NCI-H2029 treated with DMSO at 0.1 percent for 48 hours (cell line): ENCODE data around the gene KRTAP3-2.

Experiments used
- DNase-seq: peaks from one replicate; lab custom pipeline; 2025; lab: John Stamatoyannopoulos, UW

KRTAP3-2 gene

DNA sequence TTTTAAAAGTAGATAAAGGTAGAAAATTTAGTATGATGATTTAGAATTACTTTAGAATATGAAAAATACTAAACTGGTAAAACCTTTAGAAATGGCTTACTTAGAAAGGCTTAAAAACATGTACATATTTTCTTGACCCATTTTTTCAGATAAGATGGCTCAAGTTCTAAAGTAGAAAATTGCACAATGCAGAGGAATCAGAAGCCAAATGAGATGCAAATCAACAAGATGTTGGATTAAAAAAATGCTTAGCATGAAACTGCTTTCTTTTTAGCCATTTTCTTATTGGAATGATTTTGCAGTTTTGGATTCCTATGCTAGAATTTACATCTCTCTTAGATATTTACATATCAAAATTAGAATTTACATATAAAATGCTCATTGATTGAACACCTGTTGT lies 10.7 kb upstream of the KRTAP3-2 start:
- DNase-seq = no peak

DNA sequence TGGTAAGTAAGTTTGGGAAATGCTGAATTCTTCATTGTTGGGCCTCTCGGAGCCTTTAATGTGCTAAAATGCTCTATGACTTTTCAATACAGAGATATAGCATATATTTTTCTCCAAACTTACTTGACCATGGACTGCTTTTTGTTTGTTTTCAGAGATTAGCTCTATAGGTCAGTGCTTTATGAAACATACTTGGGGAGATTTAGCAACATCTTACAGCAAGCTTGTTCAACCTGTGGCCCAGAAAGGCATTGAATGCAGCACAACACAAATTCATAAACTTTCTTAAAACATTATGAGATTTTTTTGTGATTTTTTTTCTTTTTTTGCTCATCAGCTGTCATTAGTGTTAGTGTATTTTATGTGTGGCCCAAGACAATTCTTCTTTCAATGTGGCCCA lies 10.2 kb upstream of the KRTAP3-2 start:
- DNase-seq = no peak

DNA sequence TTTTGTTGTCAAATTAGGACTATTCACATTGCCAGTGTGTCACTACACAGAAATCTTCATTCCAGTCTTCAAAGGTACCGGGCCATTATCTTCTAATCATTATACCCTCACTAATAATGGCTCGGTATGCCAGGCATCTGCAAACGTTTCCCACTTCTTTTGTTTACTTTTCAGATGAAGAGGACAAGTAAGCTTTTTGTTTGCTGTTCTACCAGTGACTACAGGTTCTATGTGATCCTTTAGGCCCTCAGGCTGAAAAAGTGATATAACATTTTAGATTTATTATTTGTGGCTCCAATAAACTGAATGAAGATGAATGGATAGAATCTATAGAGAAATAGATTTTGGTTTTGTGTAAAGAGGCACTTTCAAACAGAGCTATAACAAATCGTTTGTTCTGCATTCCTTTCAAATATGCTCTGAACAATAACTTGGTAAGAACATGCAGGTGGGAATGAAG lies 9.6 kb upstream of the KRTAP3-2 start:
- peak; percentile 36 for DNase-seq

DNA sequence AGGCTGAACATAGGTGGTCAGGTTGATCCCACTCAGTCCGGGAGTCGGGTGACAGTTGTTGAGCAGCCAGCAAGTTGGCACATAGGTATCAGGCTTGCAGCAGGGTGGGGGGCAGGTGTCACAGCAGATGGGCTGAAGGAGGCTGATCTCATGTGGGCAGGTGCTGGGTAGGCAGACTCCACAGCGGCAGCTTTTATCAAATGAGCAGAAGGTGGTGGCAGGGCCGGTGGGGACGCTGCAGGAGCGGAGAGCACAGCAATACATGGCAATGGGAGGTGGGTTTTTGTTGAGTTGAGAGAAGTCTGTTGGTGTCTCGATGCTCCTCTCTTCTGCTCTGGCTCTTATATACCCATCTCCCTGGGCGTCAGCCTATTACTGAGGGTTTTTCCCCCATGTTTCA lies 9.1 kb upstream of the KRTAP3-2 start, which contains the start of gene KRTAP3-1:
Gene KRTAP3-1, minus strand, starts transcription at position 318 of the 400 bp plus-strand sequence. Its CDS starts 54 bp downstream, at position 264.
- DNase-seq = peak; percentile 58

DNA sequence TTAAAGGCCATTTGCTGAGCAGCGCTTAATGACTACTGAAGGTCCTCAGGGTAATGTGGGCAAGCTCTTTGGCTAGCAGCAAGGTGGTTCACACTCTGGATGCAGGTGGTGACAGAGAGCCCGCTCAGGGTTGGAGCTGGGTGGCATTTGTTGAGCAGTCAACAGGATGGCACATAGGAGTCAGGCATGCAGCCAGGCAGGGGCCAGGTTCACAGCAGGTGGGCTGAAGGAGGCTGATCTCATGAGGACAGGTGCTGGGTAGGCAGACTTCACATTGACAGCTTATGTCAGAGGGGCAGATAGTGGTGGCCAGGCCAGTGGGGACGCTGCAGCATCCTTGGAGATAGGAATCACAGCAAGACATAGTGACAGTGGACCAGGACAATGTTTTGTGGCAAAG lies 4.7 kb upstream of the KRTAP3-2 start:
- peak; percentile 29 for DNase-seq

DNA sequence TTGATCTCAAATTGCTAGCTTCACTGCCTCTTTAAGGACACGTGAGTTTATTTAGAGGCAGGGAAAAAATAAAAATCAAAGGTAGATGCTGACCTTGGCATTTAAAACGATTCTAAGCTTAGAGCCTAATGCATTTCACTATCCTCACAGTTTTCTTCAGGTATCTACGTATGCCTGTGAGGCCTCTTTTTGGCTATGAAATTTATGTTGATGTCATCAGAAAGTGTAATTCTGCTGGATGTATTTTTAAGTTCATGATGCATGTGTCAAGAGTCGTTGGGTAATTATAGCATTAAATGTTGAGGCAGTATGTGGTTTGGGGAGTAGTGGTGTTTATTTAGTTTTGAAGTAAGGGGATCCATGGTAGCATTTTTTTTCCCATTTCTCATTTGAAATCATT lies 4.2 kb upstream of the KRTAP3-2 start:
- no peak for DNase-seq

DNA sequence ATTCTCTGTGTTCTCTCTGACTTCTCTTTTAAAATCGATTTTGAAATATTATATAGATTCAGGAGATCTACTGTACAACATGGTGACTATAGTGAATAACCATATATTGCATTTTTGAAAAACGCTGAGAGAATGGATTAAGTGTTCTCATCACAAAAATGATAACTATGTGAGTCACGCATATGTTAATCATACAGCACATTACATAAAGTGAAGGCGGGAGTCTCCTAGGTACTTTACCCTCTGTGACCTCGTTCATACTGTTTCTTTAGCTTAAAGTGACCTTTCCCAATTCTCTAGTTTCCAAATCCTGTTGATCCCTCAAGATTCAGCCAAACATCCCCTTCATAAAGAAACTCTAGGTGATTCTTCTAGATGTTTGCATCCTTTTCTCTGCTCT lies 3.1 kb upstream of the KRTAP3-2 start:
- DNase-seq = no peak

DNA sequence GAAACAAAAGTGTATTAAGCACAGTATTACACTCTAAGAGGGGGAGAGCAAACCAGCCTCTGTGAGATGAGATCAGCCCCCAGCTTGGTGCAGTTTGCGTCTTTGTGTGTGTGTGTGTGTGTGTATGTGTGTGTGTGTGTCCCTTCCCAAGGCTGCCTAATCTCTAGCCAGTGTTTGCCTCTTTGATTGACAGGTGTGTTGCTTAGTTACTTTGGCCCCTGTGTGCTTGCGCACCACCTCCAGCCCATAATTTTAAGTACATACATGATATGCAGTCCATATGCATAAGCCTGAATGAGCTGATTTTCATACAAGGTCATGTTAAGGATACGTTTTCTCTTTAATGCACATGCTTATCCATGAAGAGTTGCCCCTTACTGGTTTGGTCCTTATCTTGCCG lies 2.1 kb upstream of the KRTAP3-2 start:
- no peak for DNase-seq

DNA sequence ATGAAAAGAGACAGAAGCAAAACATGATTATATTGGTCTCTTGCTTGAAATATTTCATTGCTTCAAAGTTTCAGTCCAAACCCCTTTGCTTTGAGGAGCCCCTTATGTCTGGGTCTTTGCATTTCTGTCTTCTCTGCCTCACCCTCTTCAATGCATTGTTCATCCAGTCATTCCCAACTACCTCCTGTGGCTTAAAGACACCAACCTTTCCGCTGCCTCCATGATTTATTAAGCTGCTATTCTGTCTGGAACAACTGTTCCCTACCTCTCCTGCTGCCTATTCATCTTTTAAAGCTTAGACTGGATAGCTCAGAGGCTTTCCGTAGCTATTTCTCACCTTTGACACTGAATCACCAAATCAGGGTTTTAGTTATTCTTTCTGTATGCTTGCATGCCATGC lies 2.3 kb downstream of the KRTAP3-2 start:
- DNase-seq = no peak

DNA sequence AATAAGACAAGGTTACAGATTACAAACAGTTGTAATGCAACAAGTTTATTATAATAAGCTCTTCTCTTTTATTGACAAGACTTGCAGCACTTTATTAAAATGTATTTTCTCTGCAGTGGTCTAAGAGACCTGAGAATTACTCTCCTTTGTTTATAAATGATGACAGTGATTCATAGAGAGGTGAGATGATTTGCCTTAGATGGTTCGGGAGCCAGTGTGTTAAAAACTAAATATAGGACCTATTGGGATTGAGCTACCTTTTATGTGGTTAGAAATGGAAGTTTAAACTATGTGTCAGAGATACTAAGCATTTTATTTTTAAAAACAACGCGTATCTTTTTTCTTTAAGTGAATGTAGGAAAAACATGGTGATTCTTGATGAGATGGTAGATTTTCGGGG lies 2.9 kb downstream of the KRTAP3-2 start:
- DNase-seq = no peak

DNA sequence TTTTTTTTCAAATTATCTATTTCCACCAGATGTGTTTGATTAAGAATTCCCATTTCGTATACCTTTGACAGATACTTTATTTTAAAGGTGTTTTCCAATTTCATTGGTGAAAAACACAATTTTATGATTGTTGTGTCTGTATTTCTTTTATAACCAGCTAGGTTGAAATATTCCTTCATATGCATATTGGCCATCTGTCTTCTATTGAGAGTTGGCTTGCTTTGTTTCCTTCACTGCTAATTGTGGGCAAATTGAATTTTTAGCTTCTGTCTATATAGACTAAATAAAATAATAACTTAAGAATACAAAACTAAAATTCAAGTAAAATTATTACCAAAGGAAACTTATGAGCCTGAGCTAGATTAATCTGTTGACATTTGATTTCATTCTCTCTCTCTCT lies 4.6 kb downstream of the KRTAP3-2 start:
- DNase-seq = no peak

DNA sequence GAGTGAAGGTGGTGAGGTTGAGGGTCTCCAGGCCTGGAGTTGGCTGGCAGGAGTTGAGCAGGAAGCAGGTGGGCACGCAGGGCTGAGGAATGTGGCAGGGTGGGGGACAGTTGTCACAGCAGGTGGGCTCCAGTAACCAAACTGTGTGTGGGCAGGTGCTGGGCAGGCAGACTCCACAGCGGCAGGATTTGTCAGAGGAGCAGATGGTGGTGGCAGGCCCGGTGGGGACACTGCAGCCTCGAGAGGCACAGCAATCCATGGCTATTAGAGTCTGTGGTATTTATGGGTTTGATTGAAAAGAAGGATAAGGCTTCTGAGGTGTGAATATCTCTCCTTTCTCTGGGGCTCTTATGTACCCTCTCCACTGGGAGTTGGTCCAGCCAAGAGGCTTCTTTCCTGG lies 5.9 kb downstream of the KRTAP3-2 start, which contains the start of gene KRTAP3-3:
Gene KRTAP3-3, minus strand, starts transcription at position 326 of the 400 bp plus-strand sequence. Its CDS starts 67 bp downstream, at position 259.
- DNase-seq = no peak

DNA sequence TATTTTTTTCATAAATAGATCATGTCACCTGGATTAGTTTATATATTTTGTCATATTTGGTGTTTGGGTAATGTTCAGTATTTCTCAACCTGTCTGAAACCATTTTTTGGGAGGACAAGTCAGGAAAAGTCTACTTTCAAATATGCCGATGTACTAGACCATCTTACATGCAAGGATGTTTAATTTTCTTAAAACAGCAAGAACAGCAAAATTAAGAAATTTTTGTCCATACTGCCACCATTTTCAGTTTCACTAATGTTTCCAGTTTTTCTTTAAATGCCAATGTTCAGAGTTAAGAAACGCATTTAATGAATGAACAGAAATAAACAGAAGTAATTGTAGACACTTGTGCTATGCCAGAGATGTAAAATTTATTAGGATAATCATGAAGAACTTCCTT lies 6.6 kb downstream of the KRTAP3-2 start:
- no peak for DNase-seq

DNA sequence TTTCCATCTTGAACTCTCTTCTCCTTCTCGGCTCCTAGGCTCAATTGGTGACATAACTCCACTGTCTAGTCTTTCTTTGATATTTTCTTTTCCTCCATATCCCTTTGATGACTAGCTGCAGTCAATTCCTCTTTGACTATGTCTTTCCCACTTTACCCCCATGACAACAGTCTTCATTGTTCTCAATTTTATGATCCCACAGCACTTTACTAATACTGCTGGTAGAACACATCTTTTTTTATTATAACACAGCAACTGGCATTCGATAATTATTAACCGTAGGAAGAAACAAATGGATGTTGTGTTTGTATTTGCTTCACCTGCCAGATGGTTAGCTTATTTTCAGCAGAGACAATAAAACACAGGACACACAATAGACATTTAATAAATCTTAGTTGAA lies 7.0 kb downstream of the KRTAP3-2 start:
- no peak for DNase-seq

DNA sequence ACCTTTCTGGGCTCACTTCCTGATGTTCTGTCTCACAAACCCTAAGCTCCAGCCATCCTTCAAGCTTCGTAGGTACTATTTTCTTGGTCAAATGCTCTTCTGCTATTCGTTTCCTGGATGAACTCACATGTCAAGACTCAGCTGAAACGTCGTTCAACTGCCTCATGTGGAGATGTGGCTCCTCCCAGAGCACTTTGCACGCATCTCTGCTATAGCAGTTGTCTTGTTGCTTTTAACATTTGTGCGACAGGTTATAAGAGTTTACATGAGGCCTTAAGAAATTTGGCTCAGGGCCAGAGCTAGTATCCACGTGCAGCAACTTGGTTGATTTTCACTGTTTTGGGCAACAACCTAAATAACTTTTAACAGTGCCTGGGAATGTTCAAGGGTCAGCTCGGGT lies 12.8 kb downstream of the KRTAP3-2 start:
- no peak for DNase-seq

DNA sequence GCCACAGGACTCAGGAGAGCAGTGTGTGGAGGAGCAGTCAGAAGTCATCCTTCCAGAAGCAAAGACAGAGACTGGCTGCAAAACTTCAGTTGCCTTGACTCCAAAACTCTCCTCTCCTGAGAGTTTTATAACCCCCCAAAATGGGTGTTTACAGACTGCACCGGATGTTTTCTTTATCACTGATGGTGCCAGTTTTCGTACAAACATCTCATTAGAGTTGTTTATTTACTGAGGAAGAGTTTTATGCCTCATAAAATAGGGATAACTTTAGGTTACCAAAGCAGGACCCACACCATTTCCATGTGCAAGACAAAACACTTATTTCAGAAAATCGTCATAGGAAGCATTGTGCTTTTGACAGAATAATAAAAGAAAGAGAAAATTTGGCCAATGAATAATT lies 15.5 kb downstream of the KRTAP3-2 start, which contains the start of gene KRT40:
Gene KRT40, minus strand, starts transcription at position 101 of the 400 bp plus-strand sequence. Its CDS starts 53 bp downstream, at position 48.
- no peak for DNase-seq

DNA sequence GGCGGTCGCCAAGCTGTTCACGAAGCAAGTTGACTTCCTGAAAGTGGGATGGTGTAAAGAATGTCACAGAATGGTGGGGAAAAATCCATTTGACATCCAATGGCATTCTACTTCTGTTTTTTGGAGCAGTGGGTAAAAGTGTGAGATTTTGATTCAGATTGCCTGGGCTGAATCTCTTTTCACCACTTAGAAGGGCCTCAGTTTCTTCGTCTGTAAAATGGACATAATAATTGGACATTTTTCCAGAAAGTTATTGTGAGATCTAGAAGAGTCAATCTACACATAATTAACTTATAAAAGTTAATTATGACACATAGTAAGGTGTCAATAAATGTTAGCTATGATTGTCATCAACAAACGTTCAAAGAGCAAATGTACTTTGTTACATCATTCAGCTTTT lies 18.6 kb downstream of the KRTAP3-2 start:
- DNase-seq = no peak

DNA sequence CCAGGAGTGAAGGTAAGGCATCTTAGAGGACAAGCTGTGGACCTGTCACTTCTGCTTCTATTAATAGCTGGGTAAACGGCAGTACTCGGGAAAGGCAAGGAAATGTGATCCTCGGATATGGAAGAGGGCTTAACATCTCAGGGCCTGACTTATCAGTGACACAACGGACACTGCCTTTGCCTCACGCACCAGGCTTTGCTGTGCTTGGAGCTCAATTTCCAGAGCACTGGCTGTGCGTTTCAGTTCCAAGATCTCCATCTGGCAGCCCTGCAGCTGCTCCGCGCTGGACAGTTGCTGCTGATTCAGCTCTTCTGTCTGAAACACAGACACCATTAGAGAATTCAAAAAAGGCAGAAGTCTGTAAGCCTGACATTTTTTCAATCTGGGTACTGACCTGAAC lies 19.1 kb downstream of the KRTAP3-2 start:
- no peak for DNase-seq

DNA sequence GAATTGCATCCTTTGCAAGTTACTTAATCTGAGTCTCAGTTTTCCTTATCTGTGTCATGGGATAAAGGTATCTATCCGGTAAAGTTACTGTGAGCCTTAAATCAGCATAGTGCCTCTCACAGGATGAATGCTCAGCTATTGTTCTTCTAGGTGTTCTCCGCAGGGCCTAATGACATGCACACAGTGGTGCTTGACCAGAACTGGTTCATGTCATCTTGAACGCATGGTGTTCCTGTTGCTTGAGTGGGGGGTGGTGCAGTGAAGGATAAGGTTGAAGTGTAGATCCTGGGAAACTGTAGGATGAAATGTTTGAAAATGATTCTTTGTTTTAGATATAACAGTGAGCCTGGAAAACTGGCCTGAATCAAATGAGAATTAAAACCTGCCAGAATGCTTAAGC lies 19.6 kb downstream of the KRTAP3-2 start:
- no peak for DNase-seq

DNA sequence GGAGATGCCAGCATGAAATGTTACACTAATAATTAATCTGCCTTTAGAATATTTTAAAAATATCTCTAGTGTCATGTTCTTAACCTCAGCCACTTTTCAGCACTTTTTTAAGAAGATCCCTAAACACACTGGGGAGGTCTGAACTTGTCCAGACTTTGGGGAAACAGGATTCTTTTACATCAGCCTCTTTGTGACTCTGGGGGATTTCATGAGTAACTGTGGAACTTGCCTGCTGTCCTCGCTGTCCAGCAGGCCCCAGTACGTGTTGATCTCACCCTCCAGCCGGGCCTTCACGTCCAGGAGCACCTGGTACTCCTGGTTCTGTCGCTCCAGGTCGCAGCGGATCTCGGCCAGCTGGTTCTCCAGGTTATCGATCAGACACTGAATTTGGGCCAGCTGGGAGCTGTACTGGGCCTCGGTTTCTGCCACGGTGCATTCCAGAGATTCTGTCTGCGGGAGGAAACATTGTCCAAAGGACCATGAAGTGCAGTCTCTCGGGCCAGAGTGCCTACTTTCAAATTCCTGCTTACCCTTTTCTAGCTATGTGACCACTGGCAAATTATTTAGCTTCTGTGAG lies 21.0 kb downstream of the KRTAP3-2 start:
- no peak for DNase-seq

DNA sequence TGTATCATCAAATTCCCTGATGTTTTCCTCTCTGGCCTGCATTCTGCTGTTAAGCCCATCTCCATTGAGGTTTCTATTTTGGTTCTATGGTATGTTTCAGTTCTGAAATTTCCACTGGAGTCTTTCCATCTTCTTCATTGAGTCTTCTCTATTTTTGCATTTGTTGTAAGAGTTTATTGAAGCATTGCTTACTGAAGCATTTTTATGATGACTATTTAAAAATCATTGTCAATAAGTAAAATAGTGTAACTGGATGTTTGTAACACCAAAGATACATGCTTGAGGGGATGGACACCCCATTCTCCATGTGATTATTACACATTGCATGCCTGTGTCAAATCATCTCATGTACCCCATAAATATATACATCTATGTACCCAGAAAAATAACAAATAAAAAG lies 24.2 kb downstream of the KRTAP3-2 start:
- no peak for DNase-seq

DNA sequence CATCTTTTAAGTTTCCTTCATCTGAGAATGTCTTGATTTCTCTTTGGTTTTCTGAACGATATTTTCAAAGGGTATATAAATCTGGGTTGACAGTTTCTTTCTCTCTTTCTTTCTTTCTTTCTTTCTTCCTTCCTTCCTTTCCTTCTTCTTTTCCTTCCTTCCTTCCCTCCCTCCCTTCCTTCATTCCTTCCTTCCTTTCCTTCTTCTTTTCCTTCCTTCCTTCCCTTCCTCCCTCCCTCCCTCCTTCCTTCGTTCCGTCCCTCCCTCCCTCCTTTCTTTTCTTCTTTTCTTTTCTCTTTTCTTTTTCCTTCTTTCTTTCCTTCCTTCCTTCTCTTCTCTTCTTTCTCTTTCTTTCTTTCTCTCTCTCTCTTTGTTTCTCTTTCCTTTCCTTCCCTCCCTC lies 25.3 kb downstream of the KRTAP3-2 start:
- no peak for DNase-seq

DNA sequence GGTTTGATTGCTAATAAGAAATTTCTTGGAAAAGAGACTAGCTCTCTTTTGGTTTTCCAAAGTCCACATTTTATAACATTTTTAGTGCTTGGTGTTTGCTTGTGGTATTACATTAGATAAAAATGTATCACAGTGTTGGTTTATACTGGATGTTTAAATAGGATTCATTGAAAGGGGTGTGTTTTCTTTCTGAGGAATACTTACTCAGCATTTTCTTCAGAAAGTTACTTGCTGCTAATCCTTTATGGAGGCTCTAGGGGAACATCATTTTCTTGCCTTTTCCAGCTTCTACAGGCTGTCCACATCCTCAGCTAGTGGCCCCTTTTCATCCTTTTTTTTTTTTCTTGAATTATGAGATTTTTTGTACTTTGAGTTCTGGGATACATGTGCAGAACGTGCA lies 32.1 kb downstream of the KRTAP3-2 start:
- DNase-seq = no peak

DNA sequence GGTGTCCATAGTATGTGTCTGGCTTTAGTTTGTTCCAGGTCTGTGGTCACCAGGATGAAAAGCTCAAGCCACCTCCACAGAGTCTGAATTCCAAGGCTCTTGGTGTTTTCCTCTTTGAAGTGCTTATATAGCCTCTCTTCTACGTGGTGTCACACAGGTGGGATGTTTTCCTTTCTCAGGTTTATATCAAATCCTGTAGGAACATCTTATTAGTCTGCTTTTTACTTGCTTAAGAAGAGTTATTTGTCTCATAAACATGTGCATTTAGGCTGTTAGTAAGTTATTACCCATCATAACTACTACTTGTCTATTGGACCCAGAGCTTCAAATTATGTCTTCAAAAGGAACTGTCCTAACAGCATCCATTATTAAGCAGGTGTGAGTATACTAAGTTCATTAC lies 32.9 kb downstream of the KRTAP3-2 start, which contains the start of gene KRT39:
Gene KRT39, minus strand, starts transcription at position 101 of the 400 bp plus-strand sequence. Its CDS starts 92 bp downstream, at position 9.
- DNase-seq = no peak
